Fibroblast of skin of back (primary cell): Measurements from ENCODE around the gene NTRK3.

ENCODE experiments used
- DNase-seq: peaks from one replicate; pipeline ENCODE4 v3.0.0-alpha.2; 2013

Gene NTRK3

DNA sequence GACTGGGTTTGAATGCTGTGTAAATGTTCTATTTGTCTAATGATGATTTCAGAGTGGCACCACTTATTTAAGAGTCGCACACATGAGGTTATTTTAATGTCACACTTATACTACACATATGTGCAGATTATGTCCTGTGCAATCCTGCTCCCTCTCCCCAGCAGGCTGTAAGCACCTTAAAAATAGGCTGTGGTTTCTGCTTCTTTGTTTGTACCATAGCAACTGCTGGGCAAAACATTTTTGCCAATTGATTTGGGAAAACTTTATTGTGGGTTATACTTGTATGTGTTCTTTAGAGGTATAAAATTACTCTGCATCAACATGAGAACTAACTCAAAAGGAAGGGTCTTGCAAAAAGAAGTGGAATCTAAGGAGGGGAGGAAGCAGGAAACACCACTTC lies 318.5 kb downstream of the NTRK3 start:
- DNase-seq = no peak

DNA sequence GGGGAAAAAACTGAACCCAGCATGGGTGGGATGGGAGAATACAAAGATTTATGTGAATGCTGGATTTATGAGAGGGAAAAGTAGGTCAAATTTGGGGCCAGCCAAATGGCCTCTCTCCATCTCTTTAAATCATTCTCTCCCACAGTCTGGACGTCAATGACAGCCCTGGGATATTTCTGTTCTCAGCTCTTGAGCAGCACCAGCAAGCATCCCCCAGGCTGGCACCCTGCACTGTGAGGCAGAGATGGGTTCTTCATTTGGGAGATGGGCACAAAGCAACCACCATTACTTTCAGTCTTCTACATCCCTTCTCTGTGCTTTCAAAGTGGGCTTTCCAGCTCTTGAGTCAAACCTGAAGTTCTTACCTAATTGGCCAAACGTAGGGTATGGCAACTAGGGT lies 321.0 kb downstream of the NTRK3 start:
- DNase-seq = no peak

DNA sequence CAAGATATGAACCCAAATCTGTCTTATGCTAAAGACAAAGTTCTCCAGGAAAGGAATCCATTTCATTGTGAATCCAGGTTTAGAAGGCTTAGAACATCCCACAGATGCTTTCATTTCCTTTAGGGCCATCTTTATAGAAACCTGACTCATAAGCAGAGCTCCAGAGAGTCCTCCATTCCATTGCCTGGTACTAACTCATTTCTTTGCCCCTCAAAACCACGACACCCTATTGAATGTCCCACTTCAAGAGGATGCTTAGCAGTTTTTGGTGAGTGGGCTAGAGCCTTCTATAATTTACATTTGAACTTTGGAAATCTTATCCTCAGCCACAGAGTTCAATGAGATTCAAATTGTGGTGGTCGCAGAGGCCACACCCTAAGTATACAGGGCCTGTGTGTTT lies 325.0 kb downstream of the NTRK3 start:
- DNase-seq = no peak

DNA sequence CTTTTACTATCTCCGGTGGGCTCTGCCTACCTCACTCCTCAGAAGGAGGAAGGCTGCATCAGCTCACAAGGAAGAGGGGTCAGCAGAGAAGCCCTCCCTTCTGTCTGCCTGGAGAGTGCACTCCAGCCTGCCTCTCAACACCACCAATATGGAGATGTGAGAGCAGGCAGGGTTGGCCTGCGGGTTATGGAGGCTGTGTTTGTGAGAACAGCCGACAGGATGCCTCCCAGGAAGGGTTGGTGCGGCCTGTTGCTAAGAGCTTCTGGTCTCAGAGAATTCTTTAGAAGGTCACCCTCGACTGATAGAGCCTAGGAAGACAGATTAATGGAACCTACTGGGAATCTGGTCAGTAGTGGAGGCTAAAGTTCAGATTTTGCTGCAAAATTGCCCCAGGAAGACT lies 326.1 kb downstream of the NTRK3 start:
- DNase-seq = no peak

DNA sequence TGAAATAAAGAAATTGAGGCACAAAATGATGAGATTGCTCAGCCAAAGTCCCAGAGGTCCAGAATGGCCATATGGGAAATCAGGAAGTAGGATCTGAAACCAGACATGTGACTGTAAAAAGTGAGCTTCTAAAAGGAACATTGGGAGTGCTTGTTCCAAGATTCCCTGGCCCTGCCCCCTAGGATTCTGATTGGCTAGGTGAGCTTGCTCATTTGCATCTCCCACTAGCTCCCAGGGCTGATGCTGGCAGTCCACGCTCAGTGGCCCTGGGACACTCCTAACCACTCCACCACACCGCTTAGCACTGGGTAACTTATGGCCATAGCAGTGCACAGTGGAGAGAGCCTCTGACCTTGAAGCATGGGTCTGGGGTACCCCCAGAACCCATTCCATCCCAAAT lies 326.7 kb downstream of the NTRK3 start:
- no peak for DNase-seq

DNA sequence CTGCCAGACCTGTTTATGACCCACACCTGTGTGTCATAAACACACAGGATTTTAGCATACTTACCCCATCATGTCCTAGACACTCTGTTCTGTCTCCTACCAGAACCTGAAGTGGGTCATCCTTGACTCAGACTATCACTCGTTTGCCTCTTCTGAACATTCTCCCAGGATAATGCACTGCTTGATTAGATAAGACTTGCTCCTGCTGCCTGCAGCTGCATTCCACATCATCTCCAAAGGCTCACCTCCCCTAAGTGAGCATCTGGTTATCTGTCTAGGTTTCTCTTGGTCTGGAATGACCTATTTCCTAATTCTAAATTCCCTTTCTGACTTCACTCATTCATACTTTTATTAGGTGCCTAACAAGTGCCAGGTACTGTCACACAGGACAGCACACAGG lies 332.1 kb downstream of the NTRK3 start:
- no peak for DNase-seq

DNA sequence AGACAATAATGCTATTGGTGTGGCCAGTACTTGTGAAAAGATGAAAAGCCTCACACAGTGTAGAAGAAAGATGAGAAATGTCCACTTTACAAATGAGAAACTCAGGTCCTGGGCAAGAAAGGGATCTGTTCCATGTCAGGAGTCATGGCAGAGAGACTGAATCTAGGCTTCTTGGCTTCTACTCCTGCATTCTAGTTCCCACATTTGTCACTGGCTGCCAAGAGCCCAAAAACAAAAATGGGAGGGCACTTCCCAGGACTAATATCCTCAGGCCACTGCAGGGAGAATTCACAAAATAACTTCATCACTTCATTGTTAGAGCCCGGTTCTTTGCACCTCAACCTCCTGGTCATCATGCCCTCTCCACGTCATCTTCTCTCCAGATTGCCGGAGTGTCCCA lies 337.5 kb downstream of the NTRK3 start:
- DNase-seq = no peak

DNA sequence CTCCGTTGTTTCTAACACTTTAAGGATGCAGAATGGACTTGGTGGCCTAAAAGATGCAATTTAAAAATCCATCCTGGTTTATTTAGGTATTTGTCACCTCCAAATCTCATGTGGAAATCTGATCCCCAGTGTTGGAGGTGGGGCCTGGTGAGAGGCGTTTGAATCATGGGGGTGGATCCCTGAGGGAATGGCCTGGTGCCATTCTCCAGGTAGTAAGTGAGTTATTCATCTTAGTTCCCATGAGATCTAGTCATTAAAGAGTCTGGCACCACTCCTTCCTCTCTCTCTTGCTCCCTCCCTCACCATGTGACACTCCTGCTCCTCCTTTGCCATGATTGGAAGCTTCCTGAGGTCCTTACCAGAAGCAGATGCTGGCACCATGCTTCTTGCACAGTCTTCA lies 339.1 kb downstream of the NTRK3 start:
- DNase-seq = no peak

DNA sequence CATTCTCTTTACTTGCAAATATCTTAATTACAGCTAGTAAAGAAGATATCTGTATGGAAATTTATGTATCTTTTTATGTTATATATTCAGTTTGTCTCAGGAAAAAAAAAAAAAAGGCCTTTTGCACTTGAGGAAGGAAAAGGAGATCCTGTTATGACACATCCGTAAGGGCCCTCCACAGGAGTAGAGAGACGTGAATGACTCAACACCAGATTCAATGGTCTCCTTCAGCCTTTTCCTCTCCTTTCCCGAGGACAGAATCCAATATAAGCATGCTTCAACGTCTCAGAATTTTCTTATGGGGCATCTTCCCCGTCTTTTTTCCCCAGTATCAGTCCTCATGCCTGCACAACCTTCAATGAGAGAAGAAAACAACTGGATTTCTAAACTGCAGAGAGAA lies 340.3 kb downstream of the NTRK3 start:
- DNase-seq = no peak

DNA sequence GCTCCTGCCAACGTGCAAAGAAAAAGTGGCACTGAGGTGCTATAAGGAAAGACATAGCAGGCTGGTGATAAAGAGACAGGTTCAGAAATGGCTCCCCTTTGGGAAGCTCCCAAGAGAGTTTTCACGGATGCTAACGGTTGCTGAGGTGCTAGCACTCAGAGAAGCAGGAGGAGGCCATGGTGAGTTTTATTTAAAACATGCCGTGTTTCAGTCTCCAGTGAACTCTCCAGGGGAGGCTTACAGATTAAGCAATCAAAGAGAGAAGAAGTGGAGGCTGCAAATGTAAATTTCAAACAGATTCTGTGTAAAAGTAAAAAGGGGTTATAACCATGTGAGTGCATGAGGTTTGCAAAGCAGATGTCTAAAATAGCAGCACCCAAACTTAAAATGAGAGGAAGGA lies 346.2 kb downstream of the NTRK3 start:
- DNase-seq = no peak

DNA sequence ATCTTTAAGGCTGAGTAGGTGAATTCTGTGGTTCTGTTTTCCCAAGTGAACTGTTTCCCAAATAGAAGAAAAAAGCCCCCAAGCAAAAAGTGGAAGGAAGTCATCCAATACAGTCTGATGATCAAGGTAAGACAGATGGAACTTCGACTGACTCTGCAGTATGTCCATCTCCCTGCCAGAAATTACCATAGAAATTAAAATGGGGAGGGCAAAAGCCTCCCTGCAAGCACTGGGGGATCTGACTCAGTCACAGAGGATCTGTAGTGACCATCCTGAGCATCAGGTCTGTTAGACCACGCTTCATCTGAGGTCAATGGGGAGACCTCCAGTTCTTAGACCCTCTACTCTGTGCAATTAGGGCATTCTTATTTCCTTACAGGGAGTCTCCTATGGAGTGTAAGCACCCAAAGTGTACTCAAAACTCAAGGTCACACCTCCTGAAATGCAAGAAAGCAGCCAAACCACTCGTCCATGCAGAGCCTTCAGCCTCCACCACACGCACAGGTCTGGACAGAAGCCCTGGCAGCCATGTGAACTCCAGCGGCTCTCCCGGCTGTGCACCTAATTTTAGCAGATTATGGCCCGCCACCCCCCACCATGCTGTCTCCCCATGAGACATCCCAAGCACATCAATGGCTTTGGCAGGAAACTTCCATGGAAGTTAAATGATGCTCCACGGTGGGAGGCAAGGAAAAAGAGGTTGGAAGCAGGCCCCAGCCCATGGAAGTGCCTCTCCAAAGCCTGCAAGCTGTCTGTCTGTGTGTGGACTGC lies 348.7 kb downstream of the NTRK3 start:
- DNase-seq = no peak

DNA sequence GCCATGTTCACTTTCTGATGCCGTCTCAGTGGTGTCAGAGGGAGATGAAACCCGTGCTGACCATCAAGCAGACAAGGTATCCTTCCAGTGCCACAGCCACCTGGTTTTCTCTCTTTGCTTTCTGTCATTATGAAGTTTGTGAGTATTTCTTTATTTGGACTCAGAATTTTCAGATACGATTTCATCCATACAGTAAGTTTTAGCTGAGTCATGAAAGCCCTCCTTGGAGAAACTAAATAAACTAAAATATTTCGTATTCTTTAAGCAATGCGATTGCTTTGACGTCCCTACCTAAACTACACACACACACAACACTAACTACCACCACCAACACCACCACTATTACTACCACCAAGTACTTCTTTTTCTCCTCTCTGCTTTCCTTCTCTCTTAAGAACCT lies 350.1 kb downstream of the NTRK3 start:
- no peak for DNase-seq

DNA sequence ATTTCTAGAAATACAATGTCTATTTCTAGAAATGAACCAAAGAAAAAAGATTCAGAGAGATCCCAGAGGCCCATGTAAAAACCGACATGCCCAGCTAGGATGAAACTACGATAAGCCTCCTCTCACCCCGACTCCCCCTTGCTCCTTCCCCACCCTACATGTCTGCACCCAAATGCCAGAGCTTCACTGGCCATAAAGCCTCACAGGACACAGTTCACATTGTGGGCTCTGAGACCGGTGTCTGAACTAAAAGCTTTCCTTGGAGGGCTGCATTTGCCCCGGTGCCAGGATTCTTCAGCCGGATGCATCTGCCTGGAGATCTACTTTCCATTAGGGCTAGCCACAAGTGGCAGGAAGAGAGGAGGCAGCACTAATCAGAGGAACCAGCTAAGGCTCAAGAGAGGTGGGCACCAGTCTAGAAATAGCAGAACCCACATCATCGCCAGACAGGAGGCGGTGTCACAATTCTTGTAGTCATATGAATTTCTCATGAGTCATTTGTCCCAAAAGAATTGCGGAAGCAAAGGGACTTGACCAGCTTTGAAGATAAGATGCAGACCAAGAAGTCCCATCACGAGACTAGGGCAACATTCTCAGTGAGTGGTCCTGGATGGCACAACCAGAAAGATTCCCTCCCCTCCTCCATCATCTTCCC lies 353.6 kb downstream of the NTRK3 start:
- DNase-seq = no peak

DNA sequence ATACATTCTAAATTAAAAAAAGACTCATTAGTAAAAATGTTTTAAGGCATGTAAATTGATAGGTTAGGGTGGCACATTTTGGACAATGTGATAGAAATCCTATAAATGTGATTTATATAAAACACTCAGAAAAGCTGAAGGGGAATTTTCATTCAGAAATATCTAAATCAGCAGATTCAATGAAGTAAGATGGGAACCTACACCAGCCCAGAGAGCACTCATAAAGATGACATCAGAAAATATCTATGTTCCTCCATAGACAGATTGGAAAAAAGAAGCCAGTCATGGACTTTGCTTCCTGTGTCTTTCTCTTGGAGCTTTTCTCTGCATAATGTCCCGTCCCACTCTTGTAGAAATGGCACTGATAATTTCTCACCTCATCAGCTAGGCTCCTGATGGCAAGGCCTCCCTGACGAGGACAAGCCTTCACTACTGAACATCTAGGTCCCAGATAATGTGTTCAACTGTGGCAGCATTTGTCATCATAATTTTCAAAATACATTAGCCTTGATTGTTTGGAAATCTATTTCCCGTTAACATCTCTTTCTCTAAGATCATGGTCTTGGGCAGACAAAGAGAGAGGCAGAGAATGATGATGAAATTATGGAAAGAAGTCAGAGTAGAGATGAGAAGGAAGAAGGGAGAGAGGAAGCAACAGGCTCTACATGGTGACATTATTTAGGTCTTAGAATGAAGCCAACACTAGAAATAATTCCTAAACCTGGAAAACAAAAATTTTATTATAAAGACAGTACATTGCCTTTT lies 354.4 kb downstream of the NTRK3 start:
- no peak for DNase-seq

DNA sequence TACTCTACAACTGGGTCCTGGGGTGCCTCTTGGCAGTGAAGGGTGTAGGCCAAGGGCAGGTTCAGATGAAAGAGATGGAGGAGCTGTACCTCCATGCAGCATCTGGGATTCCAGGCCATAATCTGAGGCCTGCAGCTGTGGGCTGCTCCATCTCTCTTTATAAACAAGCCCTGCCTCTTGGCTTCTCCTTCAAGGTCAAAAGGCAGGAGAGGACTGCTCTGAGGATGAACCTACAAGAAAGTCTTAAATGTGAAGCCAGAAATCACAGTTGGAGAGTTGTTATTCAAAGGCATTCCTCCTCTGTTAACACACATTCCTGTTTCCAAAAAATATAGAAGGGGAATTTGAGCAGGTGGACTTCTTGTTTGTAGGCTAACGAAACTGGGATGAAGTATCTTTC lies 355.5 kb downstream of the NTRK3 start:
- DNase-seq = no peak

DNA sequence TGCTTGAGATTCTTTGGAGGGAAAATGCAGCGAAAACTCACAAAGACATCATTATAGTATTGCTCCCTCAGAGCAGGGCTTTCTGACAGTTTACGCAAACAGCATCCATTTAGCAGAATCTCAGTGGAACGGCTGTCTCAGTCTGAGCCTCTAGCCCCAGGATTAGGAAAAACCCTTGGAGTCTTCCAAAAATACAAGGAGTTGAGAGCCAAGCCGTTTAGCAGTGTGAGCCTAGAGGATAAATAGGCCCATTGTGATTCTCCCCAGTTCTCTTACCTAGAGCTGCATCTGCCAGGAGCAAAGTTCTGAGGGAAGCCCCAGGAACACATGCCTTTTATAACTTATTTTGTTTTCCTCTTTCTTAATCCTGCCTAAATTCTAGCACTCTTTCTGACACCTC lies 359.6 kb downstream of the NTRK3 start:
- DNase-seq = no peak

DNA sequence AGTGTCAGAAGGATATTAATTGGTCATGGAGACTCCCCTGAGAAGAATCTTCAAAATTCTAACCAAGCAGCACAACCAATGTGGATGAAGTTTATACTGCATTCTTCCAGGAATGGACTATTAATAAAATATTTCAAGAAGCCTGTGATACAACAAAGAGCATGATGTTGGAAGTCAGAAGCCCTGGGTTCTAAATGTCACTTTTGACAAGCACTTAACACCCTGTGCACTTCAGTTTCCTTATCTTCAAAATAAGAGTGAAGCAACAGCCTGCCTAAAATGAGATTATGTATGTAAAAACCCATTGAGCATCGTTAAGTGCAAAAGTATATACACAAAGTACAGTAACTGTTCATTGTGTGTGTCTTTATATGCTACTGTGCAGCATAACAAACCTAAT lies 369.4 kb downstream of the NTRK3 start:
- DNase-seq = no peak

DNA sequence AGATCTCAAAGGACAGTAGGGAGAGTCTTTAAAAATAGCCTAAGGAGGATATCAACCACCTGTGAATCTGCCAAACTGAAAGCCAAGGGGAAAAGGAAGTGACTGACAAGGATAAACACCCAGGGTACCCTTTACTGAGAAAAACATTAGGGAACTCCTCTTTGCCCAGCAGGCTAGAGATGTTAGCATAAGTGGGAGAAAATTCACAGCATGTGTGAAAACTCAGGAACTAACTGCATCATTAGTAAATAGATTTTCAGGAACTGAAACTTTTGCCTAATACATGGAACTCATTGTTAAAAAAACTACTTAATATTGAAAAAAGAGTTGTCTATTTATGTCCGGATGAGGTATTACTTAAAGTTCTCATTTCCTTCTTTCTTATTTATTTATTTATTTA lies 375.5 kb downstream of the NTRK3 start:
- DNase-seq = no peak

DNA sequence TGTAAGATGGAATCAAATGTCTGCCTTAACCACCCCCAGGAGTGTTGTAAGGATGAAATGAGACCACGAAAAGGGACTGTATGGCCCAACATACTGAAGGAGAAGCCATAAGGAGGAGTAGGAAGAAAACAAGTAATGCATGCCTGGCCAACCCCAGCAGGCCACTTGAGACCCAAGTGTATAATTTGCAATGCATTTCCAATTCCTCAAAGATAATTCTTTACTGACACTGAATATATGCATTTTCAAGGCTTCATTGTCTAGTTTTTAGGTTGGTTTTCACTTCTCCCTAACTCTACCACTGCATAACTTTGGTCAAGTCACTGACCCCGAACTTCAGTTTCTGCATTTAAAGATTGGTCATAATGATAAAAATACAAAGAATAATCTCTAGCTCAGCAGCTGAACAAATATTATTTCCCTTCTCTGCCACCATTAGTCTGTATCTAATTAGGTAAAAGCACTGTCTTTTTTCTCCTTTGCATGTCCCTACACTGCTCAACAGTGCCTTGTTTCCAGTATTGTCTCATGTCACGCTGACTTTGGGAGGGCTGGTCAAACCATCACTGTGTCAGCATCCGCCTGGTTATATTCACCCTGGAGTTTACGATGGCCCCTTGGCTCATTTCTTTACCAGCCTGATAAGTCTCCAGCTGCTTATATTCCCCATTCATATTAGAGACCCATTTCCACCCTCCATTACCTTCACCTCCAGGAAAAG lies 378.6 kb downstream of the NTRK3 start:
- no peak for DNase-seq

DNA sequence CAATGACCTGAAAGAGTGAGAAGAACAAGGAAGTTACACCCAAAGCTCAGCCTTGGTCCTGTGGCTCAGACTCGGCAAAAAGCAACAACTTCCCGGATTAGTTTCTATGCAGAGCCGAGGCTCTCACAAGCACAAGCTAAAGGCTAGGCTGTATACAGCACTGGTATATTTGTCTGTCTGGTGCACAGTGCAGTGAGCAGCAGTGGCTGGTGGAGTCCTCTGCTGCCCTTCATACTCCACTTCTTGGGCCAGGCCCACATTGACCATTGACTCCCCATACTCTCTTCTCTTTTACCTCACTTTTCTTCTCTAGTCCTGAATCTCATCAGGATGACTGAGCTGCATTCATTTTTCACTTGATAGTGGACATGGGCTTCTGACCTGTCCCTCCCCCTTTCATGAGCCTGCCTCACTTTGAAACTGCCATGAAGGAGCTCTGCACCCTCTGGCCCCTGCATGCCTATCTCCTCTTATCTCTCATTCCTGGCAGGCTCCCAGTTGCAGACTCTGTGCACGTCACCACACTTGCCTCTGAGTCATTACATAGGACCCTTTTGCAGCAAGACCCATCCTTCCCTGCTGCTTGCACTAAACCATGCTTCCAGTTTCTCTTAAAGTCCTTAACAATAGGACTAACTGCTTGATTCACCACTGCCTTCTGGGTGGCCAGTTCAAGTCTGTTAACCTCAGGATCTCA lies 379.3 kb downstream of the NTRK3 start:
- peak; percentile 62 for DNase-seq

DNA sequence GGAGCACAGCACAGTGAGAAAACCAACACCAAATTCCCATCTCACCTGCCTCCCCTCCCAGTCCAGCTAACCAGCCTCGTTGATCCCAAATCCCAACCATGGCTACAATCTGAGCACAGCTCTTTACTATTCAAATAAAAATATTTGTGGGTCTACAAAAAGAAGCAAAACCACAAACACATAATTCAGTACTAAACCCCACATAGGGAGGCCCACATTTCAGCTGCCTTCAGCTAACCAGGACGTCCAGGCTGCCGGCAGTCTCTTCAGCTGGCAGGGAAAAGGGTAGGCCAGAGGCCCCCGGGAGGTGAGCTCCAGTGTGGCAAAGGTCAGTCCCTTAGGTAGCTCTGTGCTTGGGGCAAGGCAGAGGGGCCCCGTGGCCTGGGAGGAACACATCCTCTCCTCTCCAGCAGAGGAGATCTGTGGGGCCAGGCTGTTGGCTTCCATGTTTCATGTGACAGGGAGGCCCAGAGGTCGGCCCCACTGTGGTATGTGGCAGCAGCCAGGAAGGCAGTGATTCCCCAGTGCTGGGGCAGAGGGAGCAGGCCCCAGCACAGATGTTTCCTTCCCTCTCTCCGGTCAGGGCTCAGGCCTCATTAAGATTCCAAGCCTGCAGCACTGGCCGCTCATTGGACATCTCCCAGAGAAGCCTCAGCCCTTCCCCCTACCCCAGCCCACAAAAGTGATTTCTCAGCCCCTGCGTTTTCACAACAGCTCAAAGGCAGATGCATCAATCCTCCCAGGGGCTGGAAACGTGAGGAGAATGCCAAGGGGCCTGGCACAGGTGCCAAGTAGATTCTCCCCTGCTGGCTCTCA lies 381.4 kb downstream of the NTRK3 start:
- no peak for DNase-seq

DNA sequence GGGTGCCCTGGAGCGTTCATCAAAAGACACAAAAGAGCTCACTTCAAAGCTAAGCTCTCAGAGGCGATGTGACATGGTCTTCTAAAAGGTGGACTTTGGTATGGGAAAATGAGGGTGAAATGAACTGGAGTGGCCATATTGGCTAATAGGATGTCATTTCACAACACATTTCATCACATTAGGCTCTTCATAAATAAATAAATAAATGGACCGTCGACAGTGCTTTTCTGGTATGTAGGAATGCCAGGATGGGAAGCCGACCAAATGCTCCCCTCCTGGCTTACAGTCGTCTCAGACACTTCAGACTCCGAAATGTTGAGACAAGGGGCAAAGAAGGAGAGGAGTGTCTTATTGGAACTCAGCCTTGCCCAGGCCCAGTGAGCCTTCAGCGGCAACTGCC lies 383.0 kb downstream of the NTRK3 start:
- DNase-seq = no peak
